HG02943 (cell line): Measurements from ENCODE around the gene CXXC4.

Experiments used
- ATAC-seq: cut with Tn5 transposase; IDR thresholded peaks from one replicate; pipeline ENCODE4 v1.9.1; 2021; ENCODE audit warnings: mild to moderate bottlenecking, low read depth, moderate library complexity; ENCODE audit not compliant: unreplicated experiment

CXXC4 gene

DNA sequence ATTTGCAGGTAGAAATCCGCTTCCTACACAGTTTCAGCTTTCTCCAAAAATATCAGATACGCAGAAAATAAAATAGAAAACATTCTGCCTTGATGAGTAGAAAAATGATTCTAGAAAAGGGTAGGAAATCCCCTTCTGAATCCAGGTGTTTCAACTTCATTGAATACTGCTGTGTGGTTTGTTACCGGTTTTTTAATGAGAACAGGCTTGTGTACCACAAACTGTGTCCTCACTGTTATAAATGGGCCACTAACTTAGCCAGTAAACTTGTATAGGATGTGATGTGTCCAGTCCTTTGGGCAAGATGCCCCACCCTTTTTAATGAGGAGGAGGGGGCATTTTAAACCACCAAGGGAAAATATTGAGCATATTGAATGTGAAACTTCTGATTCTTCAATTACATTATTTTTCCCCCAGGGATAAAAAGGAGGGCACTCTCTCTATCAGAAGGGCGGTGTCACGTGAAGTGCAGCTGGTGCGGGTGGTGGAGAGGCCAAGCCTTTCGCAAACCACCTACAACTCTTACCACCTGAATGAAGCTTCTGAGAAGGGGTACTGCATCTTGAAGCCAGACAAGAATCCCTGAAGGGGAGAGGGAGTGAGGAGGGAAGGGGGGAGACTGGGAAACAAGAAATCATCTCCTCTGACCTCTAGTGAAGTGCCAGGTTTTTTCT lies 4.5 kb downstream of the CXXC4 start:
- peak; percentile 42 for ATAC-seq

DNA sequence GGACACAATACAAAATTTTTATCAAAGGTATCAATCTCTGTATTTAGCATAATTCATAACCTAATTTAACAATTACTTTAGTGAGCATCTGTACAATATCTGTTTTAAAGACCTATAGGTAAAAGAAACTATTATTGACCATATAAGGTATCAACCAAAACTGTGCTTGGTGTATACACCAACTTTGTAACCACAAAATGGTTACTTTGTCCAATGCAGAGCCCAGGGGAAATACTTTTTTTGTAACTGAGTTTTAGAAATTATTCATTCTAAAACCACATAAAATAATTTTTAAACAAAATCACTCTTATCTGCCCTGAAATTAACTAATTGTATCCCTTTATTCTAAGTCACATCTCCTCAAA lies 5.0 kb downstream of the CXXC4 start:
- ATAC-seq, result no peak

DNA sequence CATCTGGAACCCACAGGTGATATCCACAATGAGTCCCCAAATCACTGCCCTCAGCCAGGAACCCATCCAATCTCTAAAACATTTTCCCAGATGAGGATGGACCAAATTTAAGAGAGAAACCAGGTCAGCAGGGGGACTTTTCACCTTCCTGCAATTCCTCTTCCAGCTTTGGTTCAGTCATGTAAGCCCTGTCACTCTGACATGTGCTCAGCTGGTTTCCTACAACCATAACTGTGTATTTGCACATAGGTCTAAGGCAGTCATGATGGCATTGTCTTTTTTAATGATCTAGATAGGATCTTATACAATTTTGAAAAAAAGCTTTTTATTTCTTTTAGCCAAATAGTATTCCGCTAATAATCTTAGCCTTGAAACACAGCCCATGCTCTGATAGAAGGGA lies 6.5 kb downstream of the CXXC4 start:
- ATAC-seq, result no peak

DNA sequence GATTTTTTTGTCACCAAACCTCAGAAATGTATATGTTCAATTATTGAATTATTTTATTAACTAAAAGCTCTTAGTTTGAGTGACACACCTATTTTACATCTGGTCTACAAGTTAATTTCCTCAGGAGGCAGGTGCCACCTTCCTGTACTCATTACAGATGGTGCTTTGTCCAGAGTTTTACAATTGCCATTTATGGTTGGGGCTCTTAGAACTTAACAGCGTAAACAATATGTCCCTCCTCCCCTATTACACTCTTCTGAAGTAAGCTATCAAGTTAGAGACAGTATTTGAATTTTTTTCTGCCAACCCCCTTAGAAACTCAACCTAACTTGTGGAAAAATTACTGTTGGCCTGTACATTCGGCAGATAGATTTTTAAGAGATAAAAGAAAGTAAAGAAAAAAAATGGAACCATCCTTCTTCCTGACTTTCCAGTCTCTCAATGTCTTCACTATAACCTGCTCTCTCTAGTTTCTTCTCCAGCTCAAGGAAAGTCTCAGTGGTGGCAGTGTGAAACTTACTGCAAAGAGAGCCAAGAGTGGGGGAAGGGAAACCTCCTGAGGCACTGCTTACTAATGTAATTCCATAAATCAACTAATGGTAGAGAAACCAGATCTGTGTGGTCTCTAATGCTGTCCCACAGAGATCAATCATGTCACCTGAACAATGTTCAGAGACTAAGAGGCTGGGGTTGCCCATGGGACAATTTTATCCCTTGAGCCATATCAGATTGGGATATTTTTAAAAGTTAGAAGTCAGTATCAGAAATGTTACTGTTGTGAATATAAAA lies 7.8 kb downstream of the CXXC4 start:
- ATAC-seq, result no peak

DNA sequence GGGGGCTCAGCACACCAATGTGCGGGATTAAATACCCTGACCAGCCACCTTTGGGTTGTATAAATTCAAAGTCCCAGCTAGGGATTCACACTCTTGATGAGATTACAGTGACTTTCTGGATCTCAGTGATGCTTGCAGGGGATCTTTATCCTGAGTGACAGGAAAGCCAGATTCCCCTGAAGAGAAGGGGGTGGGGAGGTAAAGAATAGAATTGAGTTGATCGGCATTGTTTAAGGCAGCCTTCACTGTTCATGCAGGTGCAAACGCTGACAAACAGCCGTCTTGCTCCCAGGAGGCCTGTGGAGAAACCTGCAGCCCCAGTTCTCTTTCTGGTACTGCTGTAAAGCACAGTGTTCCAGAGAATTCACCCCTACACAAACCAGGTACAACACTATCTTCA lies 19.0 kb downstream of the CXXC4 start:
- ATAC-seq, result no peak

DNA sequence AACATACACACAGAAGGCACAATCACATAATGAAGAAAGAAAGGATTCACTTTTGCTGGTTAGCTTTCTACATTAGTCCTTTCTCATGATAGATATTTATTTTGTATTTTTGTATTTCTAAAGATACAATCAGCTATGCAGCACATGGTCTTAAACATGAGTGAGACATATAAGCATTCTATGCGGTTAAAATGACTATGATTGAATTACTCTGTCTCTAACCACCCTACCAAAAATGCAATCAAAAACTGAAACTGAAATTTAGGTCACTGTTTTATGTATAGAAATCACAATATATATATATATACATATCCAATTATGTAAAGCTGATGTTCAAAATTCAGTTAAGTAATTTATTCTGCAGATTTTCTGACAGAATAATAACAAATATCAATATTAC lies 21.9 kb downstream of the CXXC4 start:
- ATAC-seq, result no peak

DNA sequence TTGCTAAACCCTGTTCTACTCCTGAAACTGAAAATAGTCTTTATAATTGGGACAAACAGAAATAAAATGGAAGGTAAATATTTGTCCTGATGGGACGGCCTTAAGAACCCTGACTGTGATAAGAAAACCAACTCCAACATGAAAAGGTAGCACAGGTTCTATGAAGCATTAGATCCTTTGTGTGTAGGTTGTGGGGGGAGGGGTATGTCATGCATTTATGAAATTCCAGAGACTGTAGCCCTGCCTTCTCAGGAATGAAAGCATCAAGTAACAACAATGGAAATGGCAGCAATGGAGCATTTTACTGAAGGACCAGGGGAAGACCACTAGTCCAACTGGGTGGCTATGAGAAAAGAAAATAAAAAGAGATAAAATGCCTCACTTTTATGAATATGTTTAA lies 23.9 kb downstream of the CXXC4 start:
- no peak for ATAC-seq

DNA sequence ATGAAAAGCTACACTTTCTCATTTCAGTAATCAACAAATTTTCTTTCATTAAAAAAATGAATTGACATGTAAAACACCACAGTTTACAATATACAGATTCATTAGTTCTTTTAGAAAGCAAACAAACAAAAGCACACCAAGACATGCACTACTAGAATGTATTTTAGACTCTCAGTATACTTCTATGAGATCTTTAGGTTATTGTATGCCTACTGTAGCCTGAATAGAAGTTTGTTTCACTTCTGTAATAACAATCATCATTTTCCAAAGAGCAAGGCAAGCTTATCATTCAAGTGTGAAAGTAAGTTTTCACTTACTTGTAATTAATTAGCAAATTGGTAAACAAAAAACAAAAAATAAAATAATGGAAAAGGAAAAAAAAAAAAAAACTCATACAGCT lies 24.9 kb downstream of the CXXC4 start:
- ATAC-seq, result no peak

DNA sequence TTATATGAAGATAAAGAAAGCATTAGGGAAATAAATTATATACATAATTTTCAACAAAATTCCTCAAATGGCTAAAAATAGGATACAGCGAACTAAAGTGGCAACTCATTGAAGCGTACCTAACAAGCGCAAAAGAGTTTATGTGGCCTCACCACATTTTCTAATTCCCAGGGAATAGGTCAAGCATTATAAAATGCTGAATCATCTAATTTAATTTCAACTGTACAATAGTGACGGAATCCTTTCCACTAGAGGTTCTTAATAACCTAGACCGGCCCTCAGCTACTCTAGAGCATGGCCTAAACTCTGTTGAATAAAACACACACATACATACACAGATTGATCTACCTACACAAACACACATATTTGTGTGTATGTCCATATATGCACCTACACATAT lies 29.1 kb downstream of the CXXC4 start:
- ATAC-seq, result no peak

DNA sequence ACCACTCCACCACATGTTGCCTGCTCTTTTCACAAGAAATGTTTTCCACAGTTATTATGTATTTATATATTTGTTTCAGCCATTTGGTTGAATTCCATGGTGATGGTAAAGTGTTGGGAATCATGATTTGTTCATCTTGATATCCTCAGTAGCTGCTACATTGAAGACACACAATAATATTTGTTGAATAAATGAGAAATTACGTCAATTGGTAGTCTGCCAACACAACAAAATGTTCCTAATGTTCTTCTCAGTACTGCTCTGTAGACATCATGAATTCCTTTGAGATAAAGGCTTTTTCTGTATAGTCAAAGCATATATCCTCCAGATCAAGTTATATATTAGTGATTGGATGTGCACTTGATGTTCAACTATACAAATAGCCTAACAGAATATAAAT lies 29.5 kb downstream of the CXXC4 start:
- ATAC-seq, result no peak

DNA sequence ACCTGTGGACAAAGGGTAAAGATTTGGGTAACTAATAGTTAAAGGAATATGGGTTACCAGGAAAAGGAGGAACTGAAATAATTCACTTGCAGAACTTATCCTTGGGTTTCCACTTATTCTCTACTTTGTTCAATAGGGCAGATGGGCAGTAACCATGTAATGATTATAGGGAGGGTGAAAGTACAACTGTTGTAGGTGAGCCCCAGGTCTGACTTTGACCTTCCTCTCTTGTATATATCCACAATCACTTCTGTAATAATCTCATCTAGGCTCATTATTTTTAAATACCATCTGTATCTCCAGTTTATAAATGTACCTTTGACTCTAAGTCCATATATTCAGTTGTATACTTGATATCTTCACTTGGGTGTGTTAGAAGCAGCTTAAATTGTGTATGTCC lies 32.1 kb downstream of the CXXC4 start:
- ATAC-seq, result no peak

DNA sequence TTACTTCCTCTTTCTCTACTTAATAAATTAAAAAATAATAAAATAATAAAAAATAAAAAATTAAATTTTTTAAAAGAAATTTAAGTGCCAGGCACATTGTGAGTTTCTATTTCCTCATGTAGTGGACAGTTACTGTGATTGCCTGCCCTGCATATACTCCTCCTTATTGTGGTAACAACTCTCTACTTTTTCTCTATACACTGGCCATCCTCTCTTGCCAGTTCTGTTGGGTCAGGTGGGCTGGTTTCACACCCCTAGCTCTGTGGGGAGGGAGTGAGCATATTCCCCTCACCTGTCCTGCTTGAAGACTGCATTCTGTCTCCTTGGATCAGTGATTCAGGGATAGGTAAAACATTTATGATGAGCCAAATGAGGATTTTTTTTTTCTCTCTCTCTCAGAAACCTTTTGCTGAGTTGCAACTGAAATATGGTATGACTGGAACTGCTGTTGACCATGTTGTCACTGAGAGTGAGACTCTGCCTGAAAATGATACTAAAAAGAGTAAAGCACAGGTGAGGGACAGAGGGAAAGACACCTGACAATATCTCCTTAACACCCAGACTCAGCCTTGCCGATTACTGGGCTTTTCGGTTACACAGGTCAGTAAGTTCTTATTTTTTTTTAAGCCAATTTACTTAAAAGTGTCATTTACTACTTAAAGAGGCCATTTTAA lies 37.2 kb downstream of the CXXC4 start:
- ATAC-seq, result no peak

DNA sequence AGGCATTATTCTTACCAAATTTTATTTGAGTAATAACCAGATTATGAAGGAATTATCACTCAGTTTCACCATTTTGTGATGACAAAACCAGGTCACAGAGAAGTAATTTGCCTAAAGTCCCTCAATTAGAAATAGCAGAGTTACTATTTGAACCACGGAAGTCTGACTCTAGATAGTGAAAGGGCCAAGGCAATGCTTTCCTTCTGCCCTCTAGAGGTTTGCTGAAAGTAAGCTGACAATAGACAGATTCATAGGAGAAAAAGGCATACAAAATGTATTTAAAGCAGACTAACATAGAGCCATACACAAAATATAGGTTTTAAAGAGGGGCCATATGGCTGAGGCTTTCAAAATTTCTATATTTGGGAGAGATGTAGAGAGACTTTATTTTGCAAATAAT lies 43.1 kb downstream of the CXXC4 start:
- no peak for ATAC-seq

DNA sequence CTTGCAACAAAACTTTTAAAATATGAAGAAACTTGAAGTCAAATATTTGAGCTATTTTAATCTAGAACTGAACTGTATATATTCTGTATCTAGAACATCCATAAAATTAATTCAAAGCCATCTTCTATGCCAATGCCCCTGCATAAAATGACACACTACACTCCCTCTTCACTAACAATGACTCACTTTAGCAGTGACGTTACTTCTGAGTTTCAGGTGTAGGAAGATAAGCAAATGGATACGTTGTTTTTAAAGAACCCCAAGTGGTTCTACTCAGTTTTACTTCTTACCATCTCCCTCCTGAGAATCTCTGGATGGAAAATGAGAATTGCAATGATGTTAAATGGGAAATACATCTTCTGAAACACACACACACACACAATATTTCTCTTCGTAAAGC lies 45.2 kb downstream of the CXXC4 start:
- no peak for ATAC-seq

DNA sequence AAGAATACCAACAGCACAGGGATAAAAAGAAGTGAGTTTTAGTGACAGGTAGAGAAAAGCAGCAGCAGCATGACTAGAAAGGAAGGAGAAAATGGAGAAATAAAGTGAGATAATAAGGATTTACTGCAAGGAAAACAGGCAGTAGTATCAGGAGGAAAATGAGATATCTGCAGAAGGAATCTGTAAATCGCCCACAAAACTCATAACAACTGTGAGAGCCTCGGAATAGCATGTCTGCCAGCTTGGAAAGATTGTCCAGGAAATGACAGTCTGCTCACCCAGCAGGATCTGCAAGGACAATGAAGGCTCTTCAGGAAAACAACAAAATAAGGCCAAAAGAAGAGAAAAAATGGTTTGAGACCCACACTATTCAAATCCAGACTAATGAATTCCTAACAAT lies 47.4 kb downstream of the CXXC4 start:
- no peak for ATAC-seq

DNA sequence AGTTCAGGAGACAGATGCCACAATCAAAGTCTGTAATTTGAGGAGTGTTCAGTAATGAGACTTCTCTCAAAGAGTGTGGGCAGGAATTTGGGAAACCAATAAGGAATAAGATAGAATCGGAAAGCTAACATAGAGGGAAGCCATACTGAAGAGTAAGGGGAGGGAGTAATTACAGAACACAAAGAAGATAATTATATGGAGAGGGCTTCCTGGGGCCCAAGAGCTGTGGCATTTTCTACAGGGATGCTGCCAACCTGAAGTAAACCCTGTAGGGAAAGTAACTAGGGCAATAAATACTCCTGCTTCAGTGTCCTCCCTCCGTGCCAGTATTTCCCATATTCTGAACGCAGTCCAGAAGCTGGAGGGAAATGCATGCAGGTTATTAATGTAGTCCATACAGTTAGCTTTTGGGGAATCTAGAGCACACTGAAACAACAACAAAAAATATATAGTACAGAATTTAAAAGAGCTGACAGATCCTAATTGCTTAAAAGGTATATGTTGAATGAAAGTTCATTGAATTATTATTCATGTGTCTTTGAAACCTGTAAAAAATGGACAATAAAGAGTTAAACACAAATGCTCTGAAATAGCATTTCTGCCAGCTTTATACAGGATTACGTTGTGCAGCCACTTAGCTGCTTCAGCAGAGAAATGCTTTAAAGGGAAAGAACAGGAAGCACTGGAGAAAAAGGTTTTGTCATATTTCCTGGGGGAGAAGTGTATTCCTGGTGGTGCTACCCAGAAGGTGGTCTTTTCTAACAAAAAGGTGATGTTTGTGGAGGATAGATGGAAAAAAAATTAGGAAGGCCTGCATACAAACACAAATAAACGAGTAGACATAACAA lies 48.0 kb downstream of the CXXC4 start:
- ATAC-seq, result no peak

DNA sequence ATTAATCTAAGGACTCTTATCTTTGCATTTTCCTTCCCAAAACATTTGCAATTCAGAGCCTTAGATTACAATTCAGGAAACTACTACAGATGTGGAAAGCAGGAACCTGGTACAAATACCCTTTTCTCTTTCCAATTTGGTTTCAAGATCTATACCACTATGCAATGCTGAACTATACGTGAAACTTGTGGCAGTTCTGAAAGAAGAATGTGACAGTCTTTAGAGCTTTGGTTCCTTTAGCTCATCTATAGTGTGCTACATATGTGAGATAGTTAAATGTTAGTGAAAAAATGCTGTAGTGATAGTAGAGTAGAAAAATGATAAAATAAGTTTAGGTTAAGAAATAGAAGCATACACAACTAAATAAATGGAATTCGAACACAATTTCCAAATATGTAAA lies 50.0 kb downstream of the CXXC4 start:
- no peak for ATAC-seq

DNA sequence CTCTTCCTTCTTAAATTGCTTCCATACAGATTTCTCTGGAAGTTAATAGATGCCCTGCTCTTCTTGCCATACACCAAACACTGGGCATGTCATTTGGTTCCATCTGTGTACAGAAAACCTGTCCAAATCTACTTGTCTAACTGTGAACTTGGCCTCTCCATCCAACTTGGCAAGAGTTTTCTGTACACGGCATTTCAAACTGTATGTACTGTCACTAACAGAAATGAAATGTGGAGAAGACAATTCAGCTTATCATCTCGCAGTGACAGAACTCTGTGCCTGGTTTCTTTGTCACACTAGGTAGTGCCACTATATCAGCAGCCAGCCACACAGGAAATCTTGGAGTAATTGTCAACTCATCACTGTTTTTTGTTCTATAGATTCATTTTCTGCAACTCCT lies 58.2 kb downstream of the CXXC4 start:
- ATAC-seq, result no peak

DNA sequence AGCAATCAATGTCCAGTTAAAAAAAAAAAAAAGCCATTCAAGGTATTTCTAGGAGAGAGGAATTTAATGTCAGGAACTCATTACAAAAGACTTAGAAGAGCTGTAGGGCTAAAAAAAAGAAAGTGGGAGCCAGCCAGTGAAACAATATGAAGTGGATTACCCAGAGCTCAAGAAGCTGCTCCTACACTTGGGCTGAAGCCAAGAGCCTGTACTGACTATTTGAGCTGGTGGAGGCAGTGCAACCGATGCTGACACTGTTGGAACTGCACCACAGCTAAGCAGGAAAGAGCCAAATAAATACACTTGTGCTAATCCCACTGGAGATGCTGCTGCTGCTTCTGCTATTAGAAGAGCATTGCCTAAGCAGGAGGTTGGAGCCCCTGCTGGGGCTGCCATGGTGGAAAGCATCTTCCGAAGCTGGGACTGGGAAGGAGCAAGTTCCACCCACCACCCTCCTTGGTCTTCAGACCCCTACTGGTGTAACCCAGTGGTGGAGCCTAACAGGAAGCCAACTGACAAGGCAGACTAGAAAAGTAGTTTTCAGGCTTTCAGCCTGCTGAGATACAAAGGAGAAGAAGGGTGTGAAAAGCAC lies 65.4 kb downstream of the CXXC4 start:
- no peak for ATAC-seq

DNA sequence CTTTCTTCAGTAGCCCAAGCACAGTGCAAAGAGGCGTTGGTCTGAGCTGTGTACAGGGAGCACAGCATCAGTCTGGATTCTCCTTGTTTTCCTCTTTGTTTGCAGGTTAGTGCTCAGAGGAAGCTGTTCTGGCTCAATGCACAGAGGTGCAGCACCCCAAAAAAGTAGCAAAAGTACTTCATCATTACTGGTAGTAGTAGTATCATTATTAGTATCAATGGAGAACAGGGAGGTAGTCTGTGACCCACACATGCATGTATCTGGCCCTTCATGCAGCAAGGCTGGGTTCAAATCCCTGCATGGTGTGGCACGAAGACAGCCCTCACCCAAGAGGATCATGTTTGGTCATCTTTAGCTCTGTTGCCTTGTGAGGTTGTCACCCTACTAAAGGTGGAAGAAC lies 68.7 kb downstream of the CXXC4 start:
- no peak for ATAC-seq

DNA sequence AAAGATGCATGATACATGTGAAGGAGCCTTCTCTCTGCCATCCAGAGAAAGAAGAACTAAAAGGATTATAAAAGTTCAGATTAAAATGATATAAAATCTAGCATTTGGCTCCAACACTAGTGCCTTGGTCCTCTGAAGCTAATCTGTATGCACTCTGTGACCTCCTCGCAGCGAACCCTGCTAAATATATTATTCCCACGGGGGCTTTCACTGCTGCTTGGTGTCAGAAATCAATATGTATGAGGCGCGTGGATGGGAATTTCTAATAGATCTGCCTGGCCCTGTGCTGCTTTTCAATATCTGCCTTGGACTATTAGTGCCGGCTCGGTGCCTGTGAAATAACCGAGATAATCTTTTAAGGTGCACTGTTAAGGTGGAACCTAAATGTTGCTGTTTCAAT lies 69.7 kb downstream of the CXXC4 start:
- no peak for ATAC-seq
